CD4-positive, alpha-beta T cell treated with Interleukin-12 subunit alpha and Interleukin-12 subunit beta, for 1 hour (primary cell): ENCODE results near the gene CHFR.
"Not testable (repeated sequence)": the region's sequence is repeated elsewhere in the genome, so short reads cannot be mapped to it uniquely, and the experiment has no call there.

ENCODE experiments used
- DNase-seq: peaks from one replicate; pipeline ENCODE4 v3.0.0-alpha.2; 2020

The CHFR gene

DNA sequence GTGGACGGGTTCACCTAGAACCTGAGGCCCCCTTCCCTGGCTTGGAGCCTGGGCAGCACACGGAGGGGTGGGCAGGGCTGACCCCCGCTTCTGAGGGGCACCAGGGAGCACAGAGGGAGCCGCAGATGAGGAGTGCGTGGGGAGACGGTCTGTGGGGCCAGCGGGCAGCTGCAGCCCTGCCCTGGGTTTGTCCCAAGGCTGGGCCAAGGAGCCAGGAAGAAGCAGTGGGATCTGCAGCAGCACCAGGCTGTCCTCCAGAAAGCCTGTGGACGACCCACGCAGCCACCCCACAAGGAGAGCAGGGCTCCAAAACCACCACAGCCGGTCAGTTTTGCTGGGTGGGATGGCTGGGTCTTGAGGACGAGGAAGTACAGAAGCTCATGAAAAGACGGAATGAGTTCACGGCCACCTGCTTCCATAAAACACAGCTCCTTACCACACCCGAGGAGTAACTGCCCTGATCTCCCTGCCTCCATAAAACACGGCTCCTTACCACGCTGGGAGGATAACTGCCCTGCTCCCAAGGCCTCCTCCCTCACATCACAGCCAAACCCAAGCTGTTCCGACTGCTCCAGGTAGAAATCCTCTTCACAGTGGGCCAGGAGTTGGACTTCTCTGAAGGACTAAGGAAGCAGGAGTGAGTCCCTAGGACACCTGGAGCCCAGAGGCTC is 48.9 kb downstream of the CHFR start:
- DNase-seq: no peak

DNA sequence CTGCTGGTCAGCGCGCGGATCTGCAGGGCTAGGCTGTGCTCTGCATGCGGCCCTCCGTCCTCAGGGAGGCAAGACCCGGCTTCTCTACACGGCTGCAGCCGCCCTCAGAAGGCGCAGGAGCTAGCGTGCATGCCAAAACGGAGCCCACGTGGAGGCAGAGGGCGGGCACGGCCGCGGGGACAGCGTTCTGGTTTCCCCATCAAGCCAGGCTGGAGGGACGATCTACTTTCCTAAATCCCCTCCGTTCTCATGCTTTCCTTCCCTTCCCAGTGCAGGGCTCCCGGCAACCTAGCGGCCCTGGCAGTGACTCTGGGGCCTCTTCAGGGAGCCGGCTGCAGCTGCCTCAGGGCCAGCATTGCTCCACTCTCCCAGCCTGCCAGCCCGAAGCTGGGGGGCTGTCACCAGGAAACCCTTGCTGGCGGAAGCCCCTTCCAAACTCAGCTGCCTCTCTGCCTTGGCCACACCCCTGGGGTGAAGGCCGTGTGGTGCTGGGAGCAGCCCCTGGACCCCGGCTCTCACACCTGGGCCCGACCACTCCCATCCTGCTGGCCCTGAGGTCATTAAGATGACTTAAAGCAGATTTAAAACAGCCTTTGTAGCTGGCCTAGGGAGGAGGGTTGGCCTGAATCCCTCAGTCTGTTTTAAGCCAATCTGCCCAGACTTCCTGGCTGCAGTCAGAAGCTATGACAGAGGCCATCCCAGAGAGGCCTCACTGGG is 49.6 kb downstream of the CHFR start:
- DNase-seq: no peak

DNA sequence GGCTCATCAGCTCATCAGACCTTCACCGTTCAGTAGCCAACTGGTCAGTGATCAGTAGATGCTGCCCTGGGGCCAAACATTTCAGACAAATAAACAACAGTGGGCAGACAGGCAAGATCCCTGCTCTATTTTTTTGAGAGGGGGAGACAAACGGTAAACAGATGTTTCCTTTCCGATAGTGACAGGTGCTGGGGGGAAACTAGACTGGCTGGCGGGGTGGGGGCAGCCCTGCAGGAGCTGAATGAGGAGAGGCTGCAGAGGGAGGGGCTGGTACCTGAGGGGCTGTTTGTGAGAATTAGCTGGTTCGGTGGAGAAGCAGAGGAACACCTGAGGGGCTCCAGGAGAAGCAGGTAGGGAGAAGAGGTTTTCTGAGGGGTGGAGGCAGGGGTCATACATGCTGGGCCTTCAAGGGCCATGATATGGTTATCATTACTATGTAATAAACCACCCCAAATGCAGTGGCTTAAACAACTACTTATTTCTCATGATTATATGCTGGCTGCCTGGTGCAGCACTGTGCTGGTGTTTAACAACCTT is 50.5 kb downstream of the CHFR start:
- DNase-seq: no peak

DNA sequence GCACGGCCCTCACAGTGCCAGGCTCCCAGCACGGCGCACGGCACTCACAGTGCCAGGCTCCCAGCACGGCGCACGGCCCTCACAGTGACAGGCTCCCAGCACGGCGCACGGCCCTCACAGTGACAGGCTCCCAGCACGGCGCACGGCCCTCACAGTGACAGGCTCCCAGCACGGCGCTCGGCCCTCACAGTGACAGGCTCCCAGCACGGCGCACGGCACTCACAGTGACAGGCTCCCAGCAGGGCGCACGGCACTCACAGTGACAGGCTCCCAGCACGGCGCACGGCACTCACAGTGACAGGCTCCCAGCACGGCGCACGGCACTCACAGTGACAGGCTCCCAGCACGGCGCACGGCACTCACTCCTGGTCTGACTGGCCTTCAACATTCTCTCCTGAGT is 51.2 kb downstream of the CHFR start:
- DNase-seq: not testable (repeated sequence)

DNA sequence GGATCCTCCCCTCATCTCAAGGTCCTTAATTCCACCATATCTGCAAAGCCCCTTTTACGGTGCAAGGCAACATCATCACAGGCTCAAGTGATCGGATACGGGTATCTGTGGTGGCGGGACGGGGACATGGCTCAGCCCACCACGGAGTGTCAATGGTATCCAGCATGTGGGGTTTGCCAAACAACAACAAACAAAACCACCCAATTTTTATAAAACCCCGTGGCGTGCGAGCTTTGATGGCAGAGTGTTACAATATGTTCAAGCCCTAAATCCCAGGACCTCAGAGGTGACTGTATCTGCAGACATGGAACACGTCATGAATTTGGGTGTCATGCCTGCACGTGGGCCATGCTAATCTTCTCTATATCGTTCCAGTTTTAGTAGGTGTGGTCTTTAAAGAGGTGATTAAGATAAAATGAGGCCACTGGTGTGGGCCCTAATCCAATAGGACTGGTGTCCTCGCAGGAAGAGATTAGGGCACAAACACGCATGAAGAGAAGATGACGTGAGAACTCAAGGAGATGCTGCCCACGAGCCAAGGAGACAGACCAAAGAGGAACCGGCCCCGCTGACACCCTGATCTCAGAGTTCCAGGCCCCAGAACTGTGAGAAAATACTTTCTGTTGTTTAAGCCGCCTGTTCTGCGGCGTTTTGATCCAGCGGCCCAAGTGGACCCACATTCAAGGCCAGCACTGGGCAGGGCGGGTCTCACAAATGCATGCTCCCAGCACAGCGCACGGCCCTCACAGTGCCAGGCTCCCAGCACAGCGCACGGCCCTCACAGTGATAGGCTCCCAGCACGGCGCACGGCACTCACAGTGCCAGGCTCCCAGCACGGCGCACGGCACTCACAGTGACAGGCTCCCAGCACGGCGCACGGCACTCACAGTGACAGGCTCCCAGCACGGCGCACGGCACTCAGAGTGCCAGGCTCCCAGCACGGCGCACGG is 52.1 kb downstream of the CHFR start:
- no peak for DNase-seq

DNA sequence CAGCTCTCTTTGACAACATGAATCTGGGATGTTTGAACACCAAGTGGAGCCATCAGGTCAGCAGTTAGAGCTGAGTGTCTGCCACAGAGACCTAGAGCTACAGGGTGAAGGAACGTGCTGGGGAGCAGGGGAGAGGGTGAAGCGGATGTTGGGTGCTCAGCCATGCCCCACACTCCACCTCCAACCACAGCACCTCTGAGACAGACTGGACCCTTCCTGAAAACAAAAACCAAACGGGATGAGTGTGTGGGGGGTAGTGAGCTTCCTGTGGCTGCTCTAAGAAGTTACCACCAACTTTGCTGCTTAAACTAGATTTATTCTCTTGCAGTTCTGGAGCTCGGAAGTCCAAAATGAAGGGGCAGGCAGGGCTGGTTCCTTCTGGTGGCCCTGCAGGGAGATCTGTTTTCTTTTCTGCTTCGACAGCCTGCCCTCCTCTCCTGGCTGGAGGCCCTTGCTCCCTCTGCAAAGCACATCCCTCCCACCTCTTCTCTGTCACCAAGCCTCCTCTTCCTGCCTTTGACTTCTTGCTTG is 53.2 kb downstream of the CHFR start:
- peak; percentile 21 for DNase-seq

DNA sequence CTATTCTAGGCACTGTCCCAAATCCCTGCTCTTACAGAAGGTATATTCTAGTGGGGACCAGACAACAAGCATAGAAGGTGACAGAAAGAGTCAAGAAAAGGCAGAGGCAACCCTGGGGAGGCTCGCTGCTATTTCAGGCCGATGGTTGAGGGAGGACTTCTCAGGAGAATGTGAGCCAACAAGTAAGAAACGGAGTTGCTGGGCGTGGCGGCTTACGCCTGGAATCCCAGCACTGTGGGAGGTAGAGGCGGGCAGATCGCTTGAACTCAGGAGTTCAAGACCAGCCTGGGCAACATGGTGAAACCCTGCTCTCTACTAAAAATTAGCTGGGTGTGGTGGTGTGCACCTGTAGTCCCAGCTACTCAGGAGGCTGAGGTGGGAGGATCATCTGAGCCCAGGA is 54.1 kb downstream of the CHFR start:
- DNase-seq: no peak

DNA sequence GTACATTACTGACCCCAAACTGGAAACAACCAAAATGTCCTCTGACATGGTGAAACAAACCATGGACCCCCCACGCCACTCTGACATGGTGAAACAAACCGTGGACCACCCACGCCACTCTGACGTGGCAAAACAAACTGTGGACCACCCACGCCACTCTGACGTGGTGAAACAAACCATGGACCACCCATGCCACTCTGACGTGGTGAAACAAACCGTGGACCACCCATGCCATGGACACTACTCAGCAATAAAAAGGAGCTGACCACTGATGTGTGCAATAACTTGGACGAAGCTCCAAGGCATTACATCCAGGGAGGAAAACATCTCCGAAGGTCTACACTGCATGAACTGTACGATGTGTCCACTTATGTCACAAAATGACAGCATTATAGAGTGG is 55.6 kb downstream of the CHFR start:
- DNase-seq: no peak

DNA sequence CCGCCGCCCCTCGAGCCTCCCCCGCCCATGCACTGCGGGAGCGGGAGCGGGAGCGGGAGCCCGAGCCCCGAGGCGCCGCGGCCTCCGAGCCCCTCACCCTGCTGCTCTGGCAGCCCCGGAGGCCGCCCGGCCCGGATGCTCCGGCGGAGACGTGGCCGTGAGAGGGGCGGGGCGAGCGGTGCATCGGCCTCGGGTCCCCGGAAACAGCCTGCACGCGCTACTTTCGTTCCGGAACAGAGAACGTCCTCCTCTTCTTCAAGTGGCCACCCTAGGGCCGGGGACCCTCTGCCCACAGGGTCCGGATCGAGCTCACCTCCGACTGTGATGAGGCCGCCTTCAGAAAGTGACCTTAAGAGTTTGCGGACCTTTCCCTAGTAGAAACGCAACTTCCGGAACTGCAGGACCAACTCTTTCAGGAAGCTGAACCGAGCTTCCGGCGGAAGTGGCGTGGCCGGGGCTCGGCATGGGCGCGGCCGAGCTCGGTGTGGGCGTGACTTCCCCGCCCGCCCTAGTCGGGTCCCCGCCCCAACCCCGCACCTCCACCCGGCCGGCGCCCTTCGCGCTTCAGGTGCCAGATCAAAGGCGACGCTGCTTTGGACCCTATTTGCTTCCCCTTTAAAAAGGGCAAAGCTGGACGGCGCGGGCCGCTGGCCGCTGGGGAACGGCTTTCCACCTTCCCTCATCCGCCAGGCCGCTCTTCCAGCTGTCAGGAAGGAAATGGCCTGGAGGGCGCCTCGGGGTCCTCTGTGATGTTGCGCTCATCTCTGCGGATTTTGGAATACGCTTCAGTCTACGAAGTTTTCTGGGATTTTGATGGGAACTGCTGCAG is 58.5 kb downstream of the CHFR start, which contains the start of gene GOLGA3:
GOLGA3 (minus strand) TSS at position 164 of the 829 bp plus-strand sequence. CDS start 6,741 bp downstream, outside the sequence.
- DNase-seq: peak; percentile 96

DNA sequence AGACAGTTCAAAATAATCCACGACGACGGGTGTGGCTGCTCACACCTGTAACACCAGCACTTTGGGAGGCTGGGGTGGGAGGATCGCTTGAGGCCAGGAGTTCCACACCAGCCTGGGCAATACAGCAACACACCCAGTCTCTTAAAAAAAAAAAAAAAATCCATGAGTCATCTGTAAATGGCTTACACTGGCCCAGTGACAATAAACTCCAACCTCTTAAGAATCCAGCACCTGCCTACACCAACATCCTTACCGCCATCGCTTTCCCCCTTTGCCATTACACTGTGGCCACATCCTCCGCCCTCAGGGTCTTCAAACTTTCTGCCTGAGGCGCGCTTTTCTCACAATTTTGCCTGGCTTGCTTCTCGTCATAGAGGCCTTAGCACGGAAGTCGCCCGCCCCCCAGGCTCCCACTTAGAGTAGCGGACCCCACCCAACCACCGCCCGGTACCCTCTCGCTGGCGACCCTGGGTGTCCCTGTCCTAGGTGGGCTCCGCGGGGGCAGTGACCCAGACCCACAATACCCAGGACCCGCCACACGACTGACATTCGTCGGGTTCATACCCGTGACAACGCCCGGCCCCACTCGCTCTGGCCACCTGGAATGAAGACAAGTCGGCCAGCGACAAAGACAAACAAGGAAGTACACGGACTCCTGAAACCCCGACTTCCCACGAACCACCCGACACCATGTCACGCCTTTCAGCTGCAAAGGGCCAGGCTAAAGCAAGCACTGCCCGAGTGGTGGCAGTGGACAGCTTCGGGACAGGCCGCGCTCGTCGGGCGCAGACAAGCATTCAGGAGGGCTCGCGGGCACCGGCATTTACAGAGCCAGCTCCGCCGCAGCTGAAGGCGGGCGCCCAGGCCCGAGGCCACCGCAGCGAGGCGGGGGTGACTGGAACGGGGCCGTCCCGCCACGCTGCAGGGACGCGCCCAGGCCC is 59.4 kb downstream of the CHFR start:
- DNase-seq: no peak

DNA sequence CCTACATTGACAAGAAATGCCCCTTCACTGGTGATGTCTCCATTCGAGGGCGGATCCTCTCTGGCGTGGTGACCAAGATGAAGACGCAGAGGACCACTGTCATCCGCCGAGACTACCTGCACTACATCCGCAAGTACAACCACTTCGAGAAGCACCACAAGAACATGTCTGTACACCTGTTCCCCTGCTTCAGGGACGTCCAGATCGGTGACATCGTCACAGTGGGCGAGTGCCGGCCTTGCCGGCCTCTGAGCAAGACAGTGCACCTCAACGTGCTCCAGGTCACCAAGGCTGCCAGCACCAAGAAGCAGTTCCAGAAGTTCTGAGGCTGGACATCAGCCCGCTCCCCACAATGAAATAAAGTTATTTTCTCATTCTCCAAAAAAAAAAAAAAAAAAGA is 61.5 kb downstream of the CHFR start:
- no peak for DNase-seq

DNA sequence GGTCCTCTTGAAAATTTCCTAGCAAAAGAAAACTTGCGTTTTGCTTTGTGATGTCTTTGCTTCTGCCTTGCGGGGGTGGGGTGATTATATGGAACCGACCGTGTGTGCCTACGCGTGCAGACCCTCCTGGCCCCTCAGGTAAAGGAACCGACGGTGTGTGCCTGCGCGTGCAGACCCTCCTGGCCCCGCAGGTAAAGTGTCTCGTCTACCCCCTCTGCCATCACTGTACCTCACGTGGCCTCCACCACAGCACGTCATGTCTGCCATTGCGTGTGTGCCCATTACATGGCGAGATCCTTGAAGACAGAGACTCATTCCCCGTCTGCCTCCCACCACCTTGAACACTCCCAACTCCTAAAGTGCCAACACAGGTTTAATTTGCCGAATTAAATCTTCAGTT is 62.3 kb downstream of the CHFR start:
- no peak for DNase-seq

DNA sequence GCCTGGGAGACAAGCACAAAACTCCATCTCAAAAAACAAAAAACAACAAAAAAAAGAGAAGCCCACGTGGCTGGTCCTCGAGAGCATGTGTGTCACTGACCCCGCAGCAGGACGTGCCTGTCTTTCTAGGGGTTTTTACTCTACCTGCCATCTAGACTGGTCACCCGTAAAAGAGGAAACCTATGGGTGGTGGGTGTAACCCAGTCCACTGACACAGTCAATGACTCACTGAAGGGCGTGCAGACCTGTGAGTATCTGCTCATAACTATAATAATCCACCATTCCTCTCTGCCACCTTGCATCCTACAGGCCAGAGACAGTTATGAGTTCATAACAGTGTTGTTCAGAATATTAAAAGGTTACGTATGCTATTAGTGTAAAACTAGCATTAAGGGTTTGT is 63.4 kb downstream of the CHFR start:
- no peak for DNase-seq

DNA sequence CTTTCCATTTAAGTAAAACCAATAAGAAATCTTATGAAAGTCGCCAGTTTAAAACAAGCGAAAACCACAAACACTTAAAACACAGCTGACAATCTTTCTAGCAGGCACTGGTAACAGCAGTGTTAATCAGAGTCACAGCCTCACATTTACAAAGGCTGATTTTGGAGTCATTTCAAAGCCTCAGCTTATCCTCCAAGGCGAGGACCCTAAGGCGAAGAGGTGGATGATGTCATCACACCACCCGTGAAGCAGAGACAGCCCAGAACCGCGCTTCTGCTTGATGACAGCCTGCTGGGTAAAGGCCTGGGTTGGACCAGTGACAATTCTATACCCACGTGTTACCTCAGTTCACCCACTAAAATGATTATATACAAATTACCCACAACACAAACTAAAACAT is 68.8 kb downstream of the CHFR start:
- peak; percentile 17 for DNase-seq

DNA sequence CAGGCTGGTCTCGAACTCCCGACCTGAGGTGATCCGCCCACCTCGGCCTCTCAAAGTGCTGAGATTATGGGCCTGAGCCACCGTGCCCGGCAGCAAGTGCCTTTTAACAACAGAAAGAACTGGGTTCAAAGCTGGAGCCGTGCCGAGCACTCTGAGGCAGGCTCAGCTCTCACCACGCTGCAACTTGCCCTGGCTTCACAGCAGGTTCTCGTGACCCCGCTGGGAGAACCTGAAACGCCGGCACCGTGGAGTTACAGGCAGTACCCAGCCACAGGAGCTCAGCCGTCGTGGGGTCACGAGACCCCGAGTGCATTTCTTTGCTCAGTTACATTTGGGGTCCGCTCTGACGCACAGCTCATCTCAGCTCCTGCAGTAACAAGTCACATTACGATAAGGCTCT is 73.2 kb downstream of the CHFR start:
- no peak for DNase-seq

DNA sequence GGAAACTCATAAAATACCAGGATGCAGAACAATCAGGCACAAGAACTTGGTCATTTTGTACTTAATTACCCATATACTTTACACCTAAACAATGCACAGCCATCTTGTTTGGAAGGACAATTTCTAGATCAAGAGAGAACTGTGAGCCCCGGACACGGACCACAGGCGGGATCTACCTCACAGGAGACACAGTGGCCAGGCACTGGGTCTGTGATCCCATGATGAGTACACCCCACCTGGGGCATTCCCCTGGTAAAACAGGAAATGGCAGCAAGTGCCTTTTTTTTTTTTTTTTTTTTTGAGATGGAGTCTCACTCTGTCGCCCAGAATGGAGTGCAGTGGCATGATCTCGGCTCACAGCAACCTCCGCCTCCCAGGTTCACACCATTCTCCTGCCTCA is 74.0 kb downstream of the CHFR start:
- no peak for DNase-seq

DNA sequence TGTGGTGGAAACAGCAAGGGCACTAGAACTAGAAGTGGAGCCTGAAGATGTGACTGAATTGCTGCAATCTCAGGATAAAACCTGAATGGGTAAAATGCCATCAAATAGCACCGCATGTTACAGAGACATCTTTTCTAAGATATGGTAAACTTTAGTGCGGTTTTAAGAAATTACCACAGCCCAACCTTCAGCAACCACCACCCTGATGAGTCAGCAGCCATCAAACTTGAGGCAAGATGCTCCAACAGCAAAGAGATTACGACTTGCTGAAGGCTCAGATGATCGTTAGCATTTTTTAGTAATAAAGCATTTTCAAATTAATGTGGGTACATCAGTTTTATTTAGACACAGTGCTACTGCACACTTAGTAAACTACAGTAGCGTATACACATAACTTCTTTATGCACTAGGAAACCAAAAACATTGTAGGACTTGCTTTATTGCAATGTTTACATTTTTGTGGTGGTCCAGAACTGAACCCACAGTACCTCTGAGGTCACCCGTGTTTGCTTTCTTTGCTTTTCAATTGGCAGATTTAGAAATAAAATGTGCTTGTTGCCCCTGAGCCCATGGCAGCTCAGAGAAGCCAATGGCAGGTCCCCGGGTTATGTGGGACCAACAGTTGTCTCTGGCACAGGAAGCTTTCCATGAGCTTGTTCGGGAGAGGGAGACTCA is 74.6 kb downstream of the CHFR start:
- DNase-seq: peak; percentile 16

DNA sequence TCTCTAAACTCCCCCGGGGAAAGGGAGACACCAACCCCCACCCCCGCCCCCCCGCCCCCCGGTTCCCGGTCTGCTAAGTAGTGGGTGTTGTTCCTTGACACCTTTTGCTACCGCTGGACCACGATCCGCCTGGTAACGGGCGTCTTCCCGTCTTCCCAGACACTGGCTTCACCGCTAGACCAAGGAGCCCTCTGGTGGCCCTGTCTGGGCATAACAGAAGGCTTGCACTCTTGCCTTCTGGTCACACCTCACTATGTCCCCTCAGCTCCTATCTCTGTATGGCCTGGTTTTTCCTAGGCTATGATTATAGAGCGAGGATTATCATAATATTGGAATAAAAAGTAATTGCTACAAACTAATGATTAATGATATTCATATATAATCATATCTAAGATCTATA is 78.0 kb downstream of the CHFR start:
- peak; percentile 21 for DNase-seq

DNA sequence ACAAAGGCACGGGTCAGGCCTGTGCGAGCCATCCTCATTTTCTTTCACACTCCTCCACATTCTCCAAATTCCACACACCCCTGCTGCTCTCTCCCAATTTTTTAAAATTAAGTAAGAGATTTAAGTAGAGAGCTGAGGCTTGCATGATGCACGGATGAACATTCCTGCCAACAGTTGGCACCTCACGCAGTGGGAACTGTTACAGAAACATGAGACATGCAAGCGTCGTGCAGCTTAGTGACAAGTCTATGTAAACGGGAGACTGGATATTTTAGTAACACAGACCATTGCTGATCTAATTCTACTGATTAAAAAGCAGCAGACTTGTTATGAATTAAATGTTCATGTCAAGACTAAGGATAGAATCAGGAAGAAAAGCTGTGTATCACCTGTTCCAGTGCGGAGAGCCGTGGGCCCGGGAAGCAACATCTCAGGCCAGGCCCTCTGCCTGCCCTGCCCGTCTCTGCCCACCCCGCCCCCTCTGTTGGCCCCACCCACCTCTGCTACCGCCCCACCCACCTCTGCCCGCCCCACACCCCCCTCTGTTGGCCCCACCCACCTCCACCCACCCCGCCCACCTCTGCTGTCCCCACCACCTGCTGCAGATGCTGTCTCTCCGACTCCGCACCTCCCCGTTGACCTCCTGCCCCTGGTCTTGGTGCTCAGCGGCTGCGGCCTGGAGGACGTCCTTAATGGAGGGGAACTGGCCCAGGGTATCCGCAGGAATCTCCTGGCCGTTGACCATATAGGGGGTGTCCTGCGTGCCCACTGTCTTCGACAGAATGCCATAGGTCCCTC is 79.9 kb downstream of the CHFR start:
- DNase-seq: no peak
